ENCODE results near the gene ZBTB39. TPM values are rescaled to one million over a fixed set of nuclear protein-coding genes. Genes with fewer than 3 reads are reported as not detected.
"Not testable (repeated sequence)": the region's sequence is repeated elsewhere in the genome, so short reads cannot be mapped to it uniquely, and the experiment has no call there.

ZBTB39 gene
- total RNA-seq, 1 experiment from 2014 or later, result 3.8 TPM

DNA sequence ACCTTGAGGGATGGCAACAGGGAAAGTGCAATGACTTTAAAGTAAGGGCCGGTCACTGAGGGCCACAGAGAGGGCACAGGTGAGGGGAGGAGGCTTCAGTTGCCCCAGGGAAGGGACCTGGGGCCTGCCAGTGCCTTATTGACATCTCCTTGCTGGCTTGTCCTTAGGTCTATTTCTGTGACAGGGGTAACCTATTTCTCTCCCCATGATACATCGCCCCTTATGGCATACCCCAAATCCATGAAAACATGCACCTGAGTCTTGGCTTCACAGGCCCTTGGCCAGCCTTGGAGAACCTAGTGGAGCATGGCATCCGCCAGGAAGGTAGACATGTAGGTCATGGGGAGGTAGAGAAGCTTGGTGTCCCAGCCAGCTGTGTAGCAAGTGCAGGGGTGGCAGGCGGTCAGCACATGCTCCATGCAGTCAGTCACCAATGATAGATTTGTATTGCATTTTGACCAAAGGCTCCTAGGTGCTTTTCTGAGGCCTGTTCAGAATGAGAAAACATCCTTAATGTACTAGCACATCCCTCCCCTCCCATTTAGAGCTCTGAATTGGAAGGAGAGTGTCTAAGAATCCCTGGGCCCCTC is 25.3 kb downstream of the ZBTB39 start:
- DNase-seq (ENCODE audit: low spot score), result no peak

DNA sequence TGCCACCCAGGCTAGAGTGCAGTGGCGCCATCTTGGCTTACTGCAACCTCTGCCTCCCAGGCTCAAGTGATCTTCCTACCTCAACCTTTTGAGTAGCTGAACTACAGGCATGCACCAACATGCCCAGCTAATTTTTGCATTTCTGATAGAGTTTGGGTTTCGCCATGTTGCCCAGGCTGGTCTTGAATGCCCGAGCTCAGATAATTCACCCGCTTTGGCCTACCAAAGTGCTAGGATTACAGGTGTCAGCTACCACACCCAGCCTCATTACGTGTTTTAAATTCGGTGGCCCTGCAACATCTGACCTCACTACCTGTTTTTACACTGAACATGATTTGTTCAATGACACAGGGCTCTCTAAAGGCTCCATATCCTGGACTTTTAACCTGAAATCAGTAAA is 26.1 kb downstream of the ZBTB39 start:
- DNase-seq (ENCODE audit: low spot score), result no peak

DNA sequence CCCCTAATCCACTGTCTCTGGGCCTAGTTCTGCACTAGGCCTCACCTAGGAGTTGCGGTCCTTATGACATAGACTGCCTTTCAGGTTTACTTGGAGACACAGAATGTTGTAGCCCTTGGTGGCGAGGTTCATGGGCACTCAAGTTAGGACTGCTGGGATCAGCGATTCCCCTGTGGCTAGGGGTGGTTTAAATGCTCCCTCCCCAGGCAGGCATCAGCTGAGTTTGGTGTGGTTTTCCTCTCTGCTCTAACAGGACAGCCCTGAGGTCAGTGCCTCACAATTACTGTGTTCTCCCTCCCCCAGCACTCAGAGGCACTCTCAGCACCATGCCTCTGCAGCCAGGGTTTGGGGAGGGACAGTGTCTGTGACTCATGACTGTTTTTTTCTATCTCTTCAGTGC is 26.7 kb downstream of the ZBTB39 start:
- no peak for DNase-seq (ENCODE audit: low spot score)

DNA sequence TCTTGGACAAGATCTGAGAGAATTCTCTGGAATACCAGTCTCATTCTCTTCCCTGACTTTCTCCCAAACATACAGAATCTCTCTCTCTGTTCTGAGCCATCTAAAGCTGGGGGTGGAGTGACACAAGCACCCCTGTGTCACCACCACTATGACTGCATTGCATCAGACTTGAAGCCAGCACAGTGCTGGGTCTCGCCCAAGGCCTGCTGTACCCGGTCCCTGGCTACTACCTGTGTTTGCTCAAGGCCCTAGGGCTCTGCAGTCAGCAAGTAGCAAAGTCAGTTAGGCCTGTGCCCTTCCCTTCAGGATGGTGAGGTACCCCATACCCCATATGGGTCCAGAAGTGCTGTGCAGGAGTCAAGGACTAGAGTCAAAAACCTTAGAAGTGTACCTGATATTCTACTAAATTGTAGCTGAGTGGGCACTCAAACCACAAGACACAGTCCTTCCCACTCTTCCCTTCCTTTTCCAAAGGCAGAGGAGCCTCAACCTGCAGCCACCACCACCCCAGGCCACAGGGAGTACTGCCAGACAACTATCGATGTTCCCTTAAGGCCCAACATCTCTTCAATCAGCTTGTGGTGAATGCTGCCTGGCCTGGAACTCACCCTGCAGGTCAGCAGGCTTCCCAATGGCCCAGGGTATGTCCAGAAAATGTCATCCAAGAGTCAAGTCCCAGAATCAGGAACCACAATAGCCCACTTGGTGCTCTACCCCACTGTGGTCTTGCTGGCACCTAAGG is 27.8 kb downstream of the ZBTB39 start:
- no peak for DNase-seq (ENCODE audit: low spot score)

DNA sequence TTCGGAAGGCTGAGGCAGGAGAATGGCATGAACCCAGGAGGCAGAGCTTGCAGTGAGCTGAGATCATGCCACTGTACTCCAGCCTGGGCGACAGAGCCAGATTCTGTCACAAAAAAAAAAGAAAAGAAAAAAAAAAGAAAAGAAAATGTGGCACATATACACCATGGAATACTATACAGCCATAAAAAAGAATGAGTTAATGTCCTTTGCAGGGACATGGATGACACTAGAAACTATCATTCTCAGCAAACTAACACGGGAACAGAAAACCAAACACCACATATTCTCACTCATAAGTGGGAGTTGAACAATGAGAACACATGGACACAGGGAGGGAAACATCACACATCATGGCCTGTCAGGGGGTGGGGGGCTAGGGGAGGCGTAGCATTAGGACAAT is 29.0 kb downstream of the ZBTB39 start:
- not testable (repeated sequence) for DNase-seq (ENCODE audit: low spot score)

DNA sequence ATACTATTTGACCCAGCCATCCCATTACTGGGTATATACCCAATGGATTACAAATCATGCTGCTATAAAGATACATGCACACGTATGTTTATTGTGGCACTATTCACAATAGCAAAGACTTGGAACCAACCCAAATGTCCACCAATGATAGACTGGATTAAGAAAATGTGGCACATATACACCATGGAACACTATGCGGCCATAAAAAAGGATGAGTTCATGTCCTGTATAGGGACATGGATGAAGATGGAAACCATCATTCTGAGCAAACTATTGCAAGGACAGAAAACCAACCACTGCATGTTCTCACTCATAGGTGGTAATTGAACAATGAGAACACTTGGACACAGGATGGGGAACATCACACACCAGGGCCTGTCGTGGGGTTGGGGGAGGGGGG is 32.1 kb downstream of the ZBTB39 start:
- not testable (repeated sequence) for DNase-seq (ENCODE audit: low spot score)

DNA sequence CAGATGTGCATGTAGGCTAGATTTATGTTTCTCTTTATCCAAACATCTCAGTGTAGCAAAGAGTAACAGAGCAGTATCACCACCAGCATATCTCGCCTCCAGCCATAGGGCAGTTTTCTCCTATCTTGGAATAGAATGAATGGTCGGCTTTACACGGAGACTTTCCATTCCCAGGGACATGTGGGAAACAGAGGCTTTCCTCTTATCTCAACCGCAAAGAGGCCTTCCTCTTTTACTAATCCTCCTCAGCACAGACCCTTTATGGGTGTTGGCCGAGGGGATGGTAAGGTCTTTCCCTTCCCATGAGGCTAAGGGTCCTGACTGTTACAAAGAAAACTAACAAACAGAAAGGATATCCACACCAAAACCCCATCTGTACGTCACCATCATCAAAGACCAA is 37.4 kb downstream of the ZBTB39 start:
- not testable (repeated sequence) for DNase-seq (ENCODE audit: low spot score)

DNA sequence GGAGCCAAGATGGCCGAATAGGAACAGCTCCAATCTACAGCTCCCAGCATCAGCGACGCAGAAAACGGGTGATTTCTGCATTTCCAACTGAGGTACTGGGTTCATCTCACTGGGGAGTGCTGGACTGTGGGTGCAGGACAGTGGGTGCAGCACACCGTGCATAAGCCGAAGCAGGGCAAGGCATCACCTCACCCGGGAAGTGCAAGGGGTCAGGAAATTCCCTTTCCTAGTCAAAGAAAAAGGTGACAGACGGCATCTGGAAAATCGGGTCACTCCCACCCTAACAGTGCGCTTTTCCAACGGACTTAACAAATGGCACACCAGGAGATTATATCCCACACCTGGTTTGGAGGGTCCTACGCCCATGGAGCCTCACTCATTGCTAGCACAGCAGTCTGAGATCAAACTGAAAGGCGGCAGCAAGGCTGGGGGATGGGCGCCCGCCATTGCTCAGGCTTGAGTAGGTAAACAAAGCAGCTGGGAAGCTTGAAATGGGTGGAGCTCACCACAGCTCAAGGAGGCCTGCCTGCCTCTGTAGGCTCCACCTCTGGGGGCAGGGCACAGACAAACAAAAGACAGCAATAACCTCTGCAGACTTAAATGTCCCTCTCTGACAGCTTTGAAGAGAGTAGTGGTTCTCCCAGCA is 40.2 kb downstream of the ZBTB39 start:
- DNase-seq (ENCODE audit: low spot score), result not testable (repeated sequence)

DNA sequence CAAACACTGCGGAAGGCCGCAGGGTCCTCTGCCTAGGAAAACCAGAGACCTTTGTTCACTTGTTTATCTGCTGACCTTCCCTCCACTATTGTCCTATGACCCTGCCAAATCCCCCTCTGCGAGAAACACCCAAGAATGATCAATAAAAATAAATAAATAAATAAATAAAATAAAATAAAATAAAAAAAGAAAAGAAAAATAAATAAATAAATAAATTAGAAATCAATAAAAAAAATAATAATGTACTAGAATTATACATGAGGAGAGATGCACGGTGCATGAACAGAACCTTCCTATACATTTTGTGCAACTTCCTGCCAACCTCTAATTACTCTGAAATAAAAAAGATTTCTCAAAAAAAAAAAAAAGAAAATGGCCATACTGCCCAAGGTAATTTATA is 41.2 kb downstream of the ZBTB39 start:
- DNase-seq (ENCODE audit: low spot score), result not testable (repeated sequence)

DNA sequence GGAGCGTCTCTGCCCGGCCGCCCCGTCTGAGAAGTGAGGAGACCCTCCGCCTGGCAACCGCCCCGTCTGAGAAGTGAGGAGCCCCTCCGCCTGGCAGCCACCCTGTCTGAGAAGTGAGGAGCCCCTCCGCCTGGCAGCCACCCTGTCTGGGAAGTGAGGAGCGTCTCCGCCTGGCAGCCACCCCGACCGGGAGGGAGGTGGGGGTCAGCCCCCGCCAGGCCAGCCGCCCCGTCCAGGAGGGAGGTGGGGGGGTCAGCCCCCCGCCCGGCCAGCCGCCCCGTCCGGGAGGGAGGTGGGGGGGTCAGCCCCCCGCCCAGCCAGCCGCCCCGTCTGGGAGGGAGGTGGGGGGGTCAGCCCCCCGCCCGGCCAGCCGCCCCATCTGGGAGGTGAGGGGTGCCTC is 42.8 kb downstream of the ZBTB39 start:
- not testable (repeated sequence) for DNase-seq (ENCODE audit: low spot score)

DNA sequence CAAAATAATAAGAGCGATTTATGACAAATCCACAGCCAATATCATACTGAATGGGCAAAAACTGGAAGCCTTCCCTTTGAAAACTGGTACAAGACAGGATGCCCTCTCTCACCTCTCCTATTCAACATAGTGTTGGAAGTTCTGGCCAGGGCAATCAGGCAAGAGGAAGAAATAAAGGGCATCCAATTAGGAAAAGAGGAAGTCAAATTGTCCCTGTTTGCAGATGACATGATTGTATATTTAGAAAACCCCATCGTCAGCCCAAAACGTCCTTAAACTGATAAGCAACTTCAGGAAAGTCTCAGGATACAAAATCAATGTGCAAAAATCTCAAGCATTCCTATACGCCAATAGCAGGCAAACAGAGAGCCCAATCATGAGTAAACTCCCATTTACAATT is 44.1 kb downstream of the ZBTB39 start:
- not testable (repeated sequence) for DNase-seq (ENCODE audit: low spot score)

DNA sequence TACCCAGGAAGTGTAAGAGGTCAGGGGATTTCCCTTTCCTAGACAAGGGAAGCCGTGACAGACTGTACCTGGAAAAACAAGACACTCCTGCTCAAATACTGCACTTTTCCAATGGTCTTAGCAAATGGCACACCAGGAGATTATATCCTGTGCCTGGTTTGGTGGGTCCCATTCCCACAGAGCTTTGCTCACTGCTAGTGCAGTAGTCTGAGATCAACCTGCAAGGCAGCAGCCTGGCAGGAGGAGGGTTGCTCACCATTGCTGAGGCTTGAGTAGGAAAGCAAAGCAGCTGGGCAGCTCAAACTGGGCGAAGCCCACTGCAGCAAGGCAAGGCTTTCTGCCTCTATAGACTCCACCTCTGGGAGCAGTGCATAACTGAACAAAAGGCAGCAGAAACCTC is 47.9 kb downstream of the ZBTB39 start:
- no peak for DNase-seq (ENCODE audit: low spot score)

DNA sequence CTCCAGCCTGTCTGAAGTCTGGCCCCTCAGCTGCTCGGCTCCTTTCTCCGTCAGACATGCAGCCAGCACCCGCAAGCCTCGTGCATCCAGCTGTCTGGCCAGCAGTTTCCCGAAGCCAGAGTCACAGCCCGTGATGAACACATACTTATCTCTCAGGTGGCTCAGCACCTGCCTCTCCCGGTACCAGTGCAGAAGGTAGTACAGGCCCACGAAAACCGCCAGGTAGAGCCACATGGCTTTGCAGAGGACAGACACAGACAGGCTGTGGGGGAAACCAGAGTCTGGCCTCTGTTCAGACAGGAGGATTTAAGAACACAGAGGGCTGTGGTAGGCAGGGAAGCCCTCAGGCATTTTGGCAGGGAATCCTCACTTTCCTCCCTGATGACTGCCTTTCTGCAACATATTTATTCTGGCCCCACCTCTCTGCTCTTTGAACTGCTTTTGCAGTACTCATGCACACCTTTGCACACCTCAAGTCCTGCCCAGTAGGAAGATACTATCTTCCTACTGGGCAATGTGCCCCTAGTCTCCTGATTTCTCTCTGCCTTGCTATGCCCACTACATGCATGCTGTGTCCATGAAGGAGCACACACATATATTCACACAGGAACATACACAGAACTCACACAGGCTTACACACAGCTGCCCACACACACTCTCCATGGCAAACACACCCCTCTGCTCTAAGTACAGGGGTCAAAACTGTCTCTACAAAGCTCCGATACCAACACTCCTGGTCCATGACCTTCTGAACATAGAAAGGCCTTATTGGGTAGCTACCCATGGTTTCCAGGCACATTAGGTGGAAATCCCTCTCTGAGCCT is 48.9 kb downstream of the ZBTB39 start, which contains the start of gene RDH16:
TSS of gene RDH16 (minus strand) at position 380 of the 824 bp plus-strand sequence. CDS start at position 234, 146 bp downstream.
- DNase-seq (ENCODE audit: low spot score), result no peak

DNA sequence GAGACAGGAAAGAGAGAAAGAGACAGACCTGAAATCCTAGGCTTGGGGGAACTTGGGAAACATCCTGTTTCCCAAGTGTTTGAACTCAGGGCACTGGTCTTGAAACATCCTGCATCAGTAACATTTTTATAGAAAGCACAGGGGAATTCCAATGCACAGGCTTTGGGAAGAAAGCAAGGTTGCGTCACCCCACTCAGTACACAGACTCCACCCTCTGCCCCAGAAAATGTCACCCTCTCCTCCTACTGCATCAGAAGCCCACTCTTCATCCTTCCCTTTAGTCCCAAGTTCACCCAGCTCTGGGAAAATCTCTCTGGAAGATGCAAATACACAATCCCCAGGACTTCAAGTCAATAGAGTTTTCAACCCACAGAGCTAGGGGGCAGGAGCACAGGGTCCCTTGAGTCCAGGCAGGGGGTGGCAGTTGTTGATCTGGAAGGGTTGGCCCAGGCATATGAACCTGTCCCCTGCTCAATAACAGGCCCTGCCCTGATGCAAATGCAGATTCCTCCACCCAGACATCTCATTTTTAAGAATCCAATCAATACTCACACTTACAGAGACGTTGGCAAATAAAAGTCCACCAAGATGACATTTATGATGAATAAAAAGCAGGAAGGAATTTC is 50.6 kb downstream of the ZBTB39 start:
- no peak for DNase-seq (ENCODE audit: low spot score)

DNA sequence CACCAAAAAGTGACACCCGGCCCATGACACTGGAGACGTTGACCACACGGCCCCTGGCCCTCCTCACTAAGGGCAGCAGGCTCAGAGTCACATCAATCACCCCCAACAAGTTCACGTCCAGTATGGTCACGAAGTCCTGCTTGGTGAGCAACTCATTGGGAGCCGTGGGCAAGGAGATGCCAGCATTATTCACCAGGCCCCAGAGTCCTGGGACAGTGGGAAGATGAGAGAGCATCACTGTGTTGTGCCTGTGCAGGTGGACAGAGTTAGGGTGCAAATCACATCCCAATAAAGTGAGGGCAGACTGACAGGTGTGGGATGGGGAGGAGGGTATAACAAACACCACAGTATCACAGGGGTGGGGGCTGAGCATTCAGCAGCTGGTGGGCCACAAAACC is 51.4 kb downstream of the ZBTB39 start:
- DNase-seq (ENCODE audit: low spot score), result no peak

DNA sequence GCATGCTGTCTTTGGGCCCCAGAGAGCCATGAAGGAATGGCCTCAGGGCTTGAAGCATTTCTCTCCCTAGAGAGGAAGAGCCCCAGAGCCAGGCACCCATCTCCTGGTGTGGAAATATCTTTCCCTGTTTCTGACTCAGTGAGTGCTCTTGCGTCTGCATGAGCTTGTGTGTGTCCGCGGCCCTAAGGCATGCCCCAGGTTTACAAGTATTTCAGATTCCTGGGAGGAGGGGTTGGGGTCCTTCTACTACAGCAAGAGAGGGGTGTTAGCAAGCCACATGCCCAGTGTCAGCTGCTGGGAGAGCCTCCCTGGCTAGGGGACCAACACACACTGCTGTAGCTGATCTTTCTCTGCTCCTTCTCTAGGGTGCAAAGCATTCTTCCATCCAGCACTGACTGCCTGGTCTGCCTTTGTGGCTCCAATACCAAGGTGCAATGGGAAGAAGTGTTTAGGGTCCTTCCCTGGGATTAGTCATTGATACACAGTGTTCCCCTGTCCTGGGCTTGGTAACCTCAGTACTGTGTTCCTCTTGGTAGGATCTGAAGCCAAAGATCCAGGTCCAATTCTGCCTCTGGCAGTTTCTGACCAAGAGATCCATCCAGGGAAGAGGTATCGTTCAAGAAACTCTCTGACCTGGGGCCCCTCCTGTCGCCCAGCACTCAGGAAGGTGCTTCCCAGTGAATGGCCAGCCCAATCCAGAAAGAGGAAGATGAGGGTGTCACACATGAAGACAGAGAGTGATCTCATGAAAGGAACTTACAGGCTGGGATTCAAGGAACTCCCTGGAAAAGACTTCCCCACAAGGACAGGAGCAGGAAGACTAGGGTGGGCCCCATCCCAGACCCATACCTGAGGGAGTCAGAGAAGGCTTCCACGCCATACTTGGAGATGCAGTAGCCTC is 52.0 kb downstream of the ZBTB39 start:
- no peak for DNase-seq (ENCODE audit: low spot score)

DNA sequence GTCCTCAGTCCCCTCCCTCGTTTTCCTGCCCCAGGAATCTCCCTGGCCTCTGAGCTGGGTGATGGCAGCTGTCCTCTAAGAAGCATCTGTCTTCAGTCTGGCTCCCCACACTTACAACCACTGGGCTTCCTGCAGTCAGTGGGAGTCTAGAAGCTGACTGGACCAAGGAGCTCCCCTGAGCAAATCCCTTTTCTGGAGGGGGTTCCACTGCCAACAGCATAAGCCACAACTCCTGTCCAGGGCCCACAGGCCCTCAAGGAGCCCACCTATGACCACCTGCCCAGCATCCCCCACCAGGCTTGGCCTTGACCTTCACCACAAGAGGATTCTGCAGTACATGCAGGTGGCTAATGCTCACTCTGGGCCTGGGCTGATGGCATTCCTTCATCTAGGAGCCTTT is 53.0 kb downstream of the ZBTB39 start:
- DNase-seq (ENCODE audit: low spot score), result no peak

DNA sequence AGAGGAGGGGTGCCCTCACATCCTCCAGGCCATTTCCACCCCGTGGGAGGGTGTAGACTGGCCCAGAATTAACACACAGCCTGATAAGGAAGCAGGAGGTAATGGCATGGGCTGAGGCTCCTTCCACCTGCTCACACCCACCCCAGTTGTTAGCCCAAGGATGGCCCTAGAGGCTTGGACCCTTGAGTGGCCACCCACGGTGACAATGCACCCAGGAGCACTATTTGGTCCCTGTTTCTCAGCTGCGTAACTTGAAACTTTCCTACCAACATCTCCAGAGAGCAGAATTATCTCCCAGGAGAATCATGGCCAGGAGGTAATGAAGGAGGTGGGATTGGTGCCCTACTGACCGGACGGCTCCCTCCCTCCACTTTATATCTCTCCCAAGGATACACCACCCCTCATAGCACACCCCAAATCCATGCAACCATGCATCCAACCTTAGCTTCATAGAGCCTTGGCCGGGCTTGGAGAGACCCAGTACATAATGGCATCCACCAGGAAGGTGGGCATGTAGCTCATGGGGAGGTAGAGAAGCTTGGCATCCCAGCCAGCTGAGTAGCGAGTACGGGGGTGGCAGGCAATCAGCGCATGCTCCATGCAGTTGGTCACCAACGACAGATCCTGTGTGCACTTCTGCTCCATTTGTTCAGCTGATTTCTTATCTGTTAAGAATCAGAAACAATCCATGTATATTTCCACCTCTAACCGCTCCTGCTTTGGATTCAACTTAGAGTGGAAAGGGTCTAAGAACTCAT is 54.6 kb downstream of the ZBTB39 start:
- no peak for DNase-seq (ENCODE audit: low spot score)

DNA sequence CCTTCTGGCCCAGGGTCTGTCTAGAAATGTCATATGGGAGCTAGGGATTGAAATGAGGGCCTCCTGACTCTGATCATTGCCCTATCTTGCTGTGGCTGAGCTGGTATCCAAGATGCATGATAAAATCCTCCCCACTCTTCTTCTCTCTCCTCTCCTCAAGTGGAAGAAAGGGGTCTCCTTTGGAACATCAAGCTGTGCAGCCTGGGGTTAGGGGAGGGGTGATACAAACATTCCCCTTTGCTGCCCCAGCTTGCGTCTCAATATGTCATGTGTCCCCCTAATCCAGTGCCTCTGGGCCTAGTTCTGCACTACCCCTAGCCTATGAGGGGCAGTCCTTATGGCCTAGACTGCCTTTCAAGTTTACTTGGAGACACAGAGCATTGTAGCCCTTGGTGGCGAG is 57.5 kb downstream of the ZBTB39 start:
- DNase-seq (ENCODE audit: low spot score), result no peak
